Thoracic aorta (tissue), 2 donors: Measurements from ENCODE around the gene MYCBP. TPM values are rescaled to one million over a fixed set of nuclear protein-coding genes. Genes with fewer than 3 reads are reported as not detected.

ENCODE experiments used
- ATAC-seq: fragments of 150-250 bp; one replicate; pipeline ENCODE4 v1.8.0; 2017; ENCODE audit warnings: low read depth; ENCODE audit not compliant: insufficient number of reproducible peaks, low FRiP score
- DNase-seq: peaks from one replicate; pipeline ENCODE4 v3.0.0-alpha.2; 2020; ENCODE audit warnings: low spot score
- H3K27ac ChIP-seq, 2 donors: fragments of 200-600 bp; sonication (generic); 1 replicate in 1 of 2; 2 replicates in 1 of 2; pipeline ENCODE4 v1.5.1; 2016; ENCODE audit warnings: mild to moderate bottlenecking in 2 of 2, moderate library complexity in 2 of 2
- H3K27me3 ChIP-seq: fragments of 200-600 bp; sonication (generic); replicated peaks from 2 replicates; pipeline ENCODE4 v1.6.0; 2016; ENCODE audit warnings: mild to moderate bottlenecking; ENCODE audit not compliant: insufficient read depth
- H3K36me3 ChIP-seq: fragments of 200-600 bp; sonication (generic); one replicate; pipeline ENCODE4 v1.5.1; 2016
- H3K4me1 ChIP-seq, 2 donors: fragments of 200-600 bp; sonication (generic); 1 replicate in 1 of 2; 2 replicates in 1 of 2; pipeline versions ENCODE4 v1.5.1 to v1.6.0; 2016; ENCODE audit warnings: low read depth in 2 of 2, mild to moderate bottlenecking in 1 of 2; ENCODE audit not compliant: control insufficient read depth in 1 of 2
- H3K4me3 ChIP-seq: fragments of 200-600 bp; sonication (generic); 2 replicates; pipeline ENCODE4 v1.5.1; 2016; ENCODE audit warnings: mild to moderate bottlenecking
- H3K9me3 ChIP-seq: fragments of 200-600 bp; sonication (generic); 2 replicates; pipeline ENCODE4 v1.5.1; 2016
- CTCF ChIP-seq: fragments of 200-600 bp; sonication (generic); IDR thresholded peaks from one replicate; pipeline ENCODE4 v1.5.1; 2019; ENCODE audit warnings: antibody characterized with exemption
- total RNA-seq, 2 donors: library from RNA; depleted of rRNA; stranded (reverse); fragments of >200 nt; gene quantifications; one replicate each; pipeline versions ENCODE4 v1.1.0 to v1.2.3, GENCODE V29; 2016

MYCBP gene
- total RNA-seq, 2 donors from 2014 or later: 5.1 to 7.5 TPM

- DNase-seq: no peak
- Histone ChIP-seq H3K4me3 (no peak overlapping the region), H3K9me3 (no peaks in the 10 kb centered on the region), H3K27ac (no peak overlapping the region), H3K27me3 (no peaks in the 10 kb centered on the region), H3K36me3 (no peaks in the 10 kb centered on the region), H3K4me1 (no peaks in the 10 kb centered on the region)
- ATAC-seq: no peak
- TF ChIP-seq CTCF: no peak
Observed at GRCh38 chr1:38896169-38896568, 23.0 kb upstream of the MYCBP start.

DNA sequence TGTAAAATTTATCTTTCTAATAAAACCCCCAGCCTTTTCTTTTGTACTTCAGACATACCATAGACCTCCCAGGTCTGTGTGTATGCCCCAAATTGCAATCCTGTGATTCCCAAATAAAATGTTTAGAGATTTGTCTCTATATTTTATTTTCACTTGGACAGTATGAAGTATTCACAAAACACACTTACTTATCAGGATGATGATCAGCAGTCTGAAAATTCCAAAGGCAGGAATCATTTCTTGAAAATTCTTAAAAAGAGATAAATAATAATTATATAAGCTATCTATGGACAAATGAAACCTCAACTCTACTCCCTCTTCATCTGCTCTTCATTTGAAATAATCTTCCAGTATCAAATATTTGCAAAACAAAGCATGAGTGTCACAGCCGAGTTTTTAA, 19.8 kb upstream of the MYCBP start:
- no peaks in the 10 kb centered on the region for H3K36me3 ChIP-seq
- DNase-seq (no peak), ATAC-seq (no peak)
- H3K9me3 ChIP-seq: no peaks in the 10 kb centered on the region
- H3K4me3 ChIP-seq: no peak overlapping the region
- H3K4me1 ChIP-seq: no peaks in the 10 kb centered on the region
- H3K27ac ChIP-seq: no peak overlapping the region
- H3K27me3 ChIP-seq: no peaks in the 10 kb centered on the region
- no peak for TF ChIP-seq CTCF

DNA sequence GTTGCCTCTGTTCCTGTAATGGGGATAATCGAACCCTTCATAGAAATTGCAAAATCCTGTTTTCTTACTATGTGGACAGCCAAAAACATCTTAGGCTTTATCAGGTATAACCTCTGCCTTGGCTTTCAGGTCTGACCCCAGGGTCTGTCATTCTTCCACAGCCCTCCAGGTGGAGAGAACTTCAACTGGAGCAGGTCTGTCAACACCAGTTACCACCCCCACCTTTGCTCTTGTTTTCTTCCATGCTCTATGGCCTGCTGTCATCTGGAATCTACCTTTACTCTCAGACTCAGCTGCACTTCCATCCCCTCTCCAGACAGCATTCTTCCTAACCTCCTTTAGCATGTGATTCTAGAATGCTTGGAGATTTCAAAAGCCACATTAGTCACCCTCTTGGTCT, 18.6 kb upstream of the MYCBP start:
- no peaks in the 10 kb centered on the region for H3K4me1 ChIP-seq
- H3K27ac ChIP-seq: no peak overlapping the region
- DNase-seq (no peak), ATAC-seq (no peak)
- no peaks in the 10 kb centered on the region for H3K36me3 ChIP-seq
- no peak overlapping the region for H3K4me3 ChIP-seq
- no peaks in the 10 kb centered on the region for H3K27me3 ChIP-seq
- TF ChIP-seq CTCF: no peak
- H3K9me3 ChIP-seq: no peaks in the 10 kb centered on the region

GRCh38 chr1:38889589-38889988, 16.4 kb upstream of the MYCBP start:
- Histone ChIP-seq H3K9me3 (no peaks in the 10 kb centered on the region), H3K4me3 (no peak overlapping the region), H3K27me3 (no peaks in the 10 kb centered on the region), H3K4me1 (no peaks in the 10 kb centered on the region), H3K27ac (no peak overlapping the region), H3K36me3 (no peaks in the 10 kb centered on the region)
- no peak for ATAC-seq
- DNase-seq: no peak
- TF ChIP-seq CTCF: no peak

DNA sequence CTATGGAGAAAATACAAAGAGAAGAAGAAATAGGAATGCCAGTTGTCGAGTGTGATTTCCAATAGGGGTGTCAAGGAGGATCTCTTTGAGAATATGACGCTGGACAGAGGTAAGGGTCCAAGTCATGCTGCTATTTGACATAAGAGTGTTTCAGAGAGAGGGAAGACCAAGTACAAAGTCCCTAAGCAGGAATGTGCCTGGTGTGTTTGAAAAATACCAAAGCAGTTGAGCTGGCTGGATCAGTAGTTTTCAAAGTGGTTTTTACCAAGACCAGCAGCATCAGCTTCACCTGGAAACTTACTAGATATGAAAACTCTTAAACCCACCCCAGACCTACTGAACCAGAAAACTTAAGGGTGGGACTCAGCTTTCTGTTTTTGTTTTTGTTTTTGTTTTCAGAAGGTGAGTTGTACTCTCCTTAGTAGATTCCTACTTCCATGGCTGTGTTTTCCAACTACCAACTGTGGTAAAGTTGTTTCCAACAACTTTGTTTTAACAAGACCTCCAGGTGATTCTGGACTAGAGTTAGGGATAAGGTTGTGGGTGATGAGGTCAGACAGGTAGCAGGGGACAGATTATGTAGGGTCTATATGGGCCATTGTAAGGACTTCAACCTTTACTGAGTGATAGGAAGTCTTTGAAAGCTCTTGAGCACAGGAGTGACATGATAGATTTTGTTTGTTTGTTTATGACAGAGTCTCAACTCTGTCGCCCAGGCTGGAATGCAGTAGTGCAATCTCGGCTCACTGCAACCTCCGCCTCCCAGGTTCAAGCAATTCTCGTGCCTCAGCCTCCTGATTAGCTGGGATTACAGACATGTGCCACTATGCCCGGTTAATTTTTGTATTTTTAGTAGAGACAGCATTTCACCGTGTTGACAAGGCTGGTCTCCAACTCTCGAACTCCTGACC, 15.5 kb upstream of the MYCBP start:
- no peaks in the 10 kb centered on the region for H3K9me3 ChIP-seq
- H3K36me3 ChIP-seq: no peaks in the 10 kb centered on the region
- no peak for DNase-seq
- H3K4me1 ChIP-seq: no peaks in the 10 kb centered on the region
- no peak overlapping the region for H3K27ac ChIP-seq
- ATAC-seq: no peak
- TF ChIP-seq CTCF: no peak
- H3K27me3 ChIP-seq: no peaks in the 10 kb centered on the region
- H3K4me3 ChIP-seq: no peak overlapping the region
